K562 (cell line): ENCODE data around the gene ISY1. TPM values are rescaled to one million over a fixed set of nuclear protein-coding genes. Genes with fewer than 3 reads are reported as not detected.

ENCODE experiments used
- ATAC-seq: fragments of 200-7000 bp; cut with Tn5 transposase; 3 replicates; pipeline ENCODE4 v1.9.1; 2020; ENCODE audit warnings: moderate library complexity
- BruUV-seq: library from RNA; stranded (reverse); fragments of 400-500 nt; replicated peaks from 2 replicates; lab custom pipeline; 2021; lab: Mats Ljungman, UMichigan
- CTCF ChIA-PET: fragments of 300-600 bp; formaldehyde crosslinking; extraction: SDS; loops from one replicate; lab custom pipeline; 2021; ENCODE audit warnings: low intra/inter-chr PET ratio; lab: Yijun Ruan, JAX
- POLR2A ChIA-PET: fragments of 300-600, 350-650 bp; sonication (Branson Sonifier 250); formaldehyde crosslinking; extraction: SDS; loops from one replicate; lab custom pipeline; 2021; ENCODE audit warnings: antibody characterized with exemption, inconsistent platforms; lab: Yijun Ruan, JAX
- DNase-seq, 4 experiments: peaks; one replicate each; pipeline versions ENCODE4 v3.0.0 to v3.0.0-alpha.2; 2011 to 2018; ENCODE audit warnings: low spot score in 3 of 4, mixed read lengths in 3 of 4; ENCODE audit errors: extremely low read depth in 1 of 4
- FAIRE-seq: peaks from 2 replicates; lab custom pipeline; 2011; peaks lifted over from hg19 to GRCh38; lab: Jason Lieb, UNC
- H2AFZ ChIP-seq: 2 replicates; pipeline ENCODE4 v1.6.0; 2011; ENCODE audit warnings: low read depth, low read length, control low read depth, inconsistent platforms
- H3K27ac ChIP-seq: fragments of 200-600 bp; 3 replicates; pipeline ENCODE4 v1.8.0; 2011; ENCODE audit warnings: low read depth, mild to moderate bottlenecking, control low read depth, inconsistent platforms, low read length, moderate library complexity, mixed read lengths; ENCODE audit errors: extremely low read depth
- H3K27me3 ChIP-seq, 2 experiments: fragments of 300-600 bp in 1 of 2; 2 replicates in 1 of 2; 3 replicates in 1 of 2; pipeline versions ENCODE4 v1.6.0 to v1.8.0; 2011; ENCODE audit warnings: inconsistent platforms in 2 of 2, low read length in 2 of 2, mild to moderate bottlenecking in 1 of 2, mixed read lengths in 1 of 2, moderate library complexity in 1 of 2; ENCODE audit not compliant: control insufficient read depth in 2 of 2, insufficient read depth in 2 of 2
- H3K36me3 ChIP-seq: fragments of 300-600 bp; 3 replicates; pipeline ENCODE4 v1.8.0; 2011; ENCODE audit warnings: mild to moderate bottlenecking, low read length, inconsistent platforms; ENCODE audit not compliant: control insufficient read depth, insufficient read depth
- H3K4me1 ChIP-seq, 2 experiments: fragments of 200-600 bp in 1 of 2; replicated peaks in 1 of 2; 2 replicates in 1 of 2; 3 replicates in 1 of 2; pipeline versions ENCODE4 v1.5.1 to v1.8.0; 2011; ENCODE audit warnings: inconsistent platforms in 2 of 2, low read length in 2 of 2, mild to moderate bottlenecking in 1 of 2, mixed read lengths in 1 of 2, moderate library complexity in 1 of 2; ENCODE audit not compliant: control insufficient read depth in 2 of 2, insufficient read depth in 2 of 2
- H3K4me2 ChIP-seq: 2 replicates; pipeline ENCODE4 v1.6.1; 2011; ENCODE audit warnings: low read length, control low read depth, inconsistent platforms, mixed read lengths; ENCODE audit not compliant: insufficient read depth
- H3K4me3 ChIP-seq: fragments of 200-600 bp; sonication (generic), shearing (Covaris generic); 2 replicates; pipeline ENCODE4 v1.5.1; 2016; ENCODE audit warnings: control low read depth, inconsistent platforms
- H3K79me2 ChIP-seq: fragments of 200-600 bp; 3 replicates; pipeline ENCODE4 v1.8.0; 2011; ENCODE audit warnings: low read length, inconsistent platforms; ENCODE audit not compliant: control insufficient read depth, insufficient read depth
- H3K9ac ChIP-seq, 2 experiments: 2 replicates each; pipeline versions ENCODE4 v1.6.0 to v1.6.1; 2011; ENCODE audit warnings: low read depth in 2 of 2, low read length in 2 of 2, control low read depth in 1 of 2, inconsistent platforms in 1 of 2, mild to moderate bottlenecking in 1 of 2, mixed read lengths in 1 of 2; ENCODE audit not compliant: insufficient read depth in 1 of 2
- H3K9me1 ChIP-seq: one replicate; pipeline ENCODE4 v1.6.0; 2011; ENCODE audit warnings: inconsistent platforms, mild to moderate bottlenecking, low read length, moderate library complexity; ENCODE audit not compliant: control insufficient read depth, insufficient read depth
- H3K9me3 ChIP-seq: replicated peaks from 2 replicates; pipeline ENCODE4 v1.5.1; 2011; ENCODE audit warnings: low read depth, low read length, inconsistent platforms; ENCODE audit not compliant: control insufficient read depth, insufficient read depth
- H4K20me1 ChIP-seq: replicated peaks from 2 replicates; pipeline ENCODE4 v1.6.1; 2011; ENCODE audit warnings: low read length, inconsistent platforms, mixed read lengths; ENCODE audit not compliant: control insufficient read depth, insufficient read depth
- ATF7 ChIP-seq: fragments of 450-650 bp; IDR thresholded peaks from 2 replicates; pipeline ENCODE4 v1.7.1; 2014; ENCODE audit warnings: mild to moderate bottlenecking, moderate library complexity
- CBX5 ChIP-seq: IDR thresholded peaks from 2 replicates; pipeline ENCODE4 v1.6.1; 2014; ENCODE audit warnings: low read depth, borderline replicate concordance
- CTCF ChIP-seq, 3 experiments: IDR thresholded peaks in 2 of 3; conservative IDR thresholded peaks in 1 of 3; 2 replicates each; pipeline ENCODE4 v1.5.1; 2011 to 2012; ENCODE audit warnings: low read length in 3 of 3, mild to moderate bottlenecking in 3 of 3, control low read depth in 2 of 3, improper control_type of control experiment in 1 of 3, inconsistent platforms in 1 of 3, low read depth in 1 of 3, mixed read lengths in 1 of 3, moderate library complexity in 1 of 3; ENCODE audit not compliant: insufficient read depth in 2 of 3
- ELK3 ChIP-seq: fragments of 450-650 bp; formaldehyde crosslinking; IDR thresholded peaks from 2 replicates; pipeline ENCODE4 v1.4.0; 2020; ENCODE audit warnings: mild to moderate bottlenecking
- HDAC2 ChIP-seq: fragments of 450-650 bp; IDR thresholded peaks from 2 replicates; pipeline ENCODE4 v1.6.1; 2016; ENCODE audit warnings: mild to moderate bottlenecking
- HMBOX1 ChIP-seq: sonication (generic); IDR thresholded peaks from 2 replicates; pipeline ENCODE4 v1.6.1; 2016
- PKNOX1 ChIP-seq: fragments of 450-650 bp; IDR thresholded peaks from 2 replicates; pipeline ENCODE4 v1.6.1; 2016
- RNF2 ChIP-seq: sonication (generic); IDR thresholded peaks from 2 replicates; pipeline ENCODE4 v1.6.1; 2016
- TFAM ChIP-seq: fragments of 250-450 bp; sonication (Bioruptor Pico); conservative IDR thresholded peaks from 2 replicates; pipeline ENCODE4 v1.5.0; 2021; ENCODE audit warnings: mild to moderate bottlenecking, moderate library complexity
- TRIM25 ChIP-seq: fragments of 450-650 bp; IDR thresholded peaks from 2 replicates; pipeline ENCODE4 v1.7.0; 2016; ENCODE audit warnings: borderline replicate concordance
- ZBTB12 ChIP-seq: fragments of 250-450 bp; sonication (Bioruptor Pico); IDR thresholded peaks from 2 replicates; pipeline ENCODE4 v1.4.0; 2020
- WGBS: fragments of 100-300 bp; shearing (Covaris generic); methylation state at CpG from one replicate; pipeline ENCODE4 v1.1.6; 2016; ENCODE audit warnings: low coverage, mixed read lengths; ENCODE audit not compliant: insufficient coverage; ENCODE audit errors: missing lambda C conversion rate; 5-methylcytosine and 5-hydroxymethylcytosine counted together
- in situ Hi-C: fragments of 300-500 bp; cut with MboI; formaldehyde crosslinking; loops from 4 replicates; pipeline ENCODE4 v1.15.0; 2018; ENCODE audit warnings: inconsistent platforms, mixed read lengths
- intact Hi-C: fragments of 100-400 bp; cut with micrococcal nuclease; formaldehyde crosslinking; loops from 2 replicates; pipeline ENCODE4 v1.14.2; 2022
- polyA plus RNA-seq, 8 experiments: library from polyadenylated mRNA; depleted of rRNA in 4 of 8; stranded (reverse) in 5 of 8; unstranded in 3 of 8; fragments of >200 nt; fragmentation: Nextera tagmentation in 2 of 8; fragmentation: Illumina TruSeq in 1 of 8; extraction: Ambion mirVana in 2 of 8; extraction: Trizol in 1 of 8; gene quantifications; 2 replicates each; pipeline versions ENCODE4 v1.2.1 to v1.2.3, GENCODE V29; 2011 to 2014; ENCODE audit warnings: inconsistent platforms in 1 of 8, missing spikeins in 1 of 8
- total RNA-seq, 7 experiments: library from RNA; depleted of rRNA in 6 of 7; stranded (reverse); fragments of >200 nt in 6 of 7; fragmentation: Illumina TruSeq in 2 of 7; extraction: Trizol in 2 of 7; gene quantifications; 2 replicates each; pipeline versions ENCODE4 v1.2.1 to v1.2.3, GENCODE V29; 2011 to 2021; ENCODE audit warnings: low replicate concordance in 1 of 7

ISY1 gene
- total and polyA plus RNA-seq, 9 of the 15 experiments (the other 6 are each of a cell fraction or from before 2014, with no cell fraction given) = 23.5 to 50.0 (median 32.9) TPM

GRCh38 chr3:129162729-129163579 is 2.1 kb upstream of the ISY1 start:
- in situ Hi-C loops (no loop called here), intact Hi-C loops (no loop called here)
- H2AFZ ChIP-seq = no peak overlapping the region
- peaks cover 31% of the 10 kb centered on the region for H3K79me2 ChIP-seq
- H3K36me3 ChIP-seq = peaks cover 26% of the 10 kb centered on the region; the same call in 2 of the 3 replicates
- DNase-seq (peak; percentile 30 to 45 (median 36)), ATAC-seq (peak; percentile 3; the same call in 1 of the 3 replicates), FAIRE-seq (no peak)
- H3K4me1 ChIP-seq = peaks cover 0 to 11% of the 10 kb centered on the region in 2 experiments; a peak in 3 of 5 replicates
- peak overlapping the region; percentile 100; the same call in 1 of the 3 replicates for H3K27ac ChIP-seq
- ChIA-PET CTCF (interaction anchor here (0.5 to 2.0 kb wide), 2 partner anchors 83 to 698 kb away, joined by 3 to 10 read pairs; no protein-coding TSS in a partner anchor), POLR2A (interaction anchor here (0.7 to 2.9 kb wide), 18 partner anchors 12 to 1593 kb away, joined by 3 to 21 read pairs (median 4); partner anchors contain the start of genes CNBP, COPG1 and RAB43)
- H3K9me3 ChIP-seq = no peaks in the 10 kb centered on the region
- no peaks in the 10 kb centered on the region for H3K9me1 ChIP-seq
- BruUV-seq = no TSS peak
- peak overlapping the region in 1 of 2 experiments; percentile 98; a peak in 2 of 4 replicates for H3K9ac ChIP-seq
- WGBS = 34% methylated on average over 5 of the region's 5 CpGs
- no peaks in the 10 kb centered on the region for H3K27me3 ChIP-seq
- H3K4me2 ChIP-seq = peak overlapping the region; percentile 94; the same call in 1 of the 2 replicates
- H3K4me3 ChIP-seq = peak overlapping the region; percentile 67
- H4K20me1 ChIP-seq = no peaks in the 10 kb centered on the region
- TF ChIP-seq TFAM (CRISPR knock-in tag) (no peak), HMBOX1 (peak; percentile 13; the same call in 1 of the 2 replicates), HDAC2 (no peak), ATF7 (peak; percentile 20; the same call in 1 of the 2 replicates), CBX5 (no peak), CTCF (IDR thresholded peaks at IDR 0.05 in 2 of 3, conservative IDR thresholded peaks at IDR 0.05 in 1 of 3; ENCODE audit: insufficient read depth in 2 of 3, low read depth in 1 of 3, low read length in 3 of 3) (peak; percentile 16 to 32 (median 25); a peak in 2 of 6 replicates), RNF2 (no peak), ELK3 (CRISPR knock-in tag) (no peak), PKNOX1 (0 out of 2 replicates have a peak, but pooled peaks have one; percentile 45), ZBTB12 (CRISPR knock-in tag) (no peak), TRIM25 (no peak)
